Stimulated activated CD8-positive, alpha-beta memory T cell treated with anti-CD3 and anti-CD28 coated beads, Interleukin-4, amount 100 ng/mL, for 4 hours (primary cell): ENCODE measurements around the gene FSTL4.

Experiments used
- DNase-seq, 2 donors: peaks; one replicate each; pipeline ENCODE4 v3.0.0-alpha.2; 2020; ENCODE audit warnings: low read depth in 2 of 2, low spot score in 1 of 2

Gene FSTL4

GRCh38 chr5:133275631-133276030 is 336.7 kb downstream of the FSTL4 start:
- DNase-seq, result no peak

- no peak for DNase-seq
Observed at GRCh38 chr5:133274597-133274935, 337.8 kb downstream of the FSTL4 start.

- DNase-seq, result no peak
Observed at GRCh38 chr5:133273661-133274596, 338.4 kb downstream of the FSTL4 start.

- no peak for DNase-seq
Observed at GRCh38 chr5:133272345-133272744, 340.0 kb downstream of the FSTL4 start.

GRCh38 chr5:133271606-133272005 is 340.7 kb downstream of the FSTL4 start:
- DNase-seq, result no peak

GRCh38 chr5:133269691-133270090 is 342.6 kb downstream of the FSTL4 start:
- no peak for DNase-seq

- DNase-seq, result no peak
Observed at GRCh38 chr5:133267601-133268000, 344.7 kb downstream of the FSTL4 start.

GRCh38 chr5:133266966-133267365 is 345.4 kb downstream of the FSTL4 start:
- DNase-seq, result no peak

- no peak for DNase-seq
Observed at GRCh38 chr5:133266527-133266878, 345.8 kb downstream of the FSTL4 start.

GRCh38 chr5:133265720-133266526 is 346.4 kb downstream of the FSTL4 start:
- DNase-seq, result no peak

- DNase-seq, result no peak
Observed at GRCh38 chr5:133265257-133265656, 347.1 kb downstream of the FSTL4 start.

GRCh38 chr5:133262690-133263089 is 349.7 kb downstream of the FSTL4 start:
- DNase-seq, result no peak

GRCh38 chr5:133261993-133262392 is 350.3 kb downstream of the FSTL4 start:
- DNase-seq, result no peak

- DNase-seq, result no peak
Observed at GRCh38 chr5:133260715-133261114, 351.6 kb downstream of the FSTL4 start.

GRCh38 chr5:133259199-133259997 is 352.9 kb downstream of the FSTL4 start:
- DNase-seq, result no peak

GRCh38 chr5:133257977-133258376 is 354.4 kb downstream of the FSTL4 start:
- DNase-seq, result no peak

GRCh38 chr5:133256276-133256675 is 356.1 kb downstream of the FSTL4 start:
- no peak for DNase-seq

- DNase-seq, result no peak
Observed at GRCh38 chr5:133254803-133255202, 357.5 kb downstream of the FSTL4 start.

- DNase-seq, result no peak
Observed at GRCh38 chr5:133253671-133254070, 358.7 kb downstream of the FSTL4 start.

- DNase-seq, result no peak
Observed at GRCh38 chr5:133253070-133253469, 359.3 kb downstream of the FSTL4 start.

- no peak for DNase-seq
Observed at GRCh38 chr5:133252133-133252480, 360.2 kb downstream of the FSTL4 start.
